Naive B cell (primary cell): ENCODE results near the gene ZNF683. TPM values are rescaled to one million over a fixed set of nuclear protein-coding genes. Genes with fewer than 3 reads are reported as not detected.
"Not testable (repeated sequence)": the region's sequence is repeated elsewhere in the genome, so short reads cannot be mapped to it uniquely, and the experiment has no call there.

Source experiments
- ATAC-seq, 2 donors: fragments of 150-1000 bp; cut with Tn5 transposase; 2 replicates each; pipeline ENCODE4 v1.10.0; 2021; ENCODE audit warnings: low read depth in 2 of 2, mild to moderate bottlenecking in 2 of 2, moderate library complexity in 2 of 2
- DNase-seq: peaks from one replicate; pipeline ENCODE4 v3.0.0; 2022
- H3K27ac Mint-ChIP-seq, 6 donors: one replicate each; pipeline ENCODE4 v1.8.0; 2020 to 2022; ENCODE audit warnings: mild to moderate bottlenecking in 6 of 6, mixed read lengths in 6 of 6, moderate library complexity in 5 of 6, inconsistent platforms in 2 of 6
- H3K27me3 Mint-ChIP-seq, 3 donors: one replicate each; pipeline ENCODE4 v1.8.0; 2021 to 2022; ENCODE audit warnings: mixed read lengths in 3 of 3, mild to moderate bottlenecking in 1 of 3
- H3K36me3 Mint-ChIP-seq, 2 donors: one replicate each; pipeline ENCODE4 v1.8.0; 2020 to 2022; ENCODE audit warnings: mixed read lengths in 2 of 2, inconsistent platforms in 1 of 2, mild to moderate bottlenecking in 1 of 2
- H3K4me1 Mint-ChIP-seq, 3 donors: one replicate each; pipeline ENCODE4 v1.8.0; 2020 to 2022; ENCODE audit warnings: mixed read lengths in 3 of 3, inconsistent platforms in 1 of 3, mild to moderate bottlenecking in 1 of 3, moderate library complexity in 1 of 3
- H3K4me3 Mint-ChIP-seq, 8 donors: one replicate each; pipeline ENCODE4 v1.8.0; 2020 to 2022; ENCODE audit warnings: mild to moderate bottlenecking in 8 of 8, mixed read lengths in 8 of 8, moderate library complexity in 8 of 8, inconsistent platforms in 2 of 8
- H3K9me3 Mint-ChIP-seq, 7 donors: one replicate each; pipeline ENCODE4 v1.8.0; 2020 to 2022; ENCODE audit warnings: mixed read lengths in 7 of 7, mild to moderate bottlenecking in 5 of 7, inconsistent platforms in 2 of 7, moderate library complexity in 1 of 7
- polyA plus RNA-seq, 6 donors: library from polyadenylated mRNA; unstranded; fragments of 300-500 nt; fragmentation: Illumina TruSeq; gene quantifications; one replicate each; pipeline ENCODE4 v1.2.3, GENCODE V29; 2021; ENCODE audit warnings: low read depth in 6 of 6

The ZNF683 gene
- polyA plus RNA-seq = not detected

GRCh38 chr1:26372611-26373010, at the start of gene ZNF683:
Gene ZNF683 (minus strand): TSS chr1:26372750. CDS start chr1:26368571, 4,179 bp downstream.
- not testable (repeated sequence) for DNase-seq, ATAC-seq, H3K36me3 Mint-ChIP-seq, H3K9me3 Mint-ChIP-seq
- Mint-ChIP-seq H3K4me1 (peaks cover 14 to 22% (median 22%) of the 10 kb centered on the region in 3 donors), H3K27me3 (peaks cover 0 to 14% (median 0%) of the 10 kb centered on the region in 3 donors), H3K27ac (peak within 1 kb of the TSS in 2 of 6 donors; percentile 32 to 72), H3K4me3 (peak within 1 kb of the TSS in 1 of 8 donors; percentile 60)

GRCh38 chr1:26419494-26419893, 46.9 kb upstream of the ZNF683 start:
- Mint-ChIP-seq H3K27ac (no peak overlapping the region), H3K4me3 (no peak overlapping the region), H3K36me3 (no peaks in the 10 kb centered on the region), H3K27me3 (peaks cover 18 to 30% (median 20%) of the 10 kb centered on the region in 3 donors), H3K4me1 (no peaks in the 10 kb centered on the region), H3K9me3 (no peaks in the 10 kb centered on the region)
- DNase-seq = no peak
- no peak for ATAC-seq

- peaks cover 24 to 36% (median 25%) of the 10 kb centered on the region in 3 donors for H3K27me3 Mint-ChIP-seq
Observed at GRCh38 chr1:26418865-26419349, 46.4 kb upstream of the ZNF683 start.

GRCh38 chr1:26417111-26417759, 44.7 kb upstream of the ZNF683 start:
- ATAC-seq (peak; percentile 100), DNase-seq (peak; percentile 74)
- peaks cover 0 to 5% (median 0%) of the 10 kb centered on the region in 7 donors for H3K9me3 Mint-ChIP-seq
- no peaks in the 10 kb centered on the region for H3K4me1 Mint-ChIP-seq
- H3K4me3 Mint-ChIP-seq = no peak overlapping the region
- no peaks in the 10 kb centered on the region for H3K36me3 Mint-ChIP-seq
- peaks cover 39 to 47% (median 41%) of the 10 kb centered on the region in 3 donors for H3K27me3 Mint-ChIP-seq
- no peak overlapping the region for H3K27ac Mint-ChIP-seq

More at GRCh38 chr1:26418865-26419349, 46.4 kb upstream of the ZNF683 start:
- H3K4me3 Mint-ChIP-seq = no peak overlapping the region
- no peak overlapping the region for H3K27ac Mint-ChIP-seq
- no peaks in the 10 kb centered on the region for H3K9me3 Mint-ChIP-seq
- H3K4me1 Mint-ChIP-seq = no peaks in the 10 kb centered on the region
- no peak for ATAC-seq
- no peaks in the 10 kb centered on the region for H3K36me3 Mint-ChIP-seq
- DNase-seq = no peak

GRCh38 chr1:26413031-26413430, 40.5 kb upstream of the ZNF683 start:
- H3K27ac Mint-ChIP-seq = peak overlapping the region in 1 of 6 donors; percentile 17
- peaks cover 0 to 8% (median 0%) of the 10 kb centered on the region in 7 donors for H3K9me3 Mint-ChIP-seq
- H3K36me3 Mint-ChIP-seq = no peaks in the 10 kb centered on the region
- H3K4me1 Mint-ChIP-seq = peaks cover 14 to 30% (median 23%) of the 10 kb centered on the region in 3 donors
- H3K4me3 Mint-ChIP-seq = no peak overlapping the region
- H3K27me3 Mint-ChIP-seq = peaks cover 62 to 76% (median 73%) of the 10 kb centered on the region in 3 donors
- no peak for ATAC-seq
- no peak for DNase-seq

- H3K4me1 Mint-ChIP-seq = peaks cover 14 to 30% (median 23%) of the 10 kb centered on the region in 3 donors
- H3K36me3 Mint-ChIP-seq = no peaks in the 10 kb centered on the region
- peaks cover 60 to 78% (median 77%) of the 10 kb centered on the region in 3 donors for H3K27me3 Mint-ChIP-seq
- ATAC-seq (no peak), DNase-seq (no peak)
- peak overlapping the region in 2 of 8 donors; percentile 41 to 61 for H3K4me3 Mint-ChIP-seq
- peaks cover 0 to 8% (median 0%) of the 10 kb centered on the region in 7 donors for H3K9me3 Mint-ChIP-seq
- no peak overlapping the region for H3K27ac Mint-ChIP-seq
Observed at GRCh38 chr1:26412180-26412840, 39.8 kb upstream of the ZNF683 start.

GRCh38 chr1:26411624-26412074, 39.1 kb upstream of the ZNF683 start:
- ATAC-seq (no peak), DNase-seq (no peak)
- Mint-ChIP-seq H3K4me3 (peak overlapping the region in 1 of 8 donors; percentile 34), H3K4me1 (peaks cover 14 to 30% (median 23%) of the 10 kb centered on the region in 3 donors), H3K27ac (no peak overlapping the region), H3K27me3 (peaks cover 56 to 83% (median 78%) of the 10 kb centered on the region in 3 donors), H3K36me3 (no peaks in the 10 kb centered on the region), H3K9me3 (peaks cover 0 to 8% (median 0%) of the 10 kb centered on the region in 7 donors)

GRCh38 chr1:26410706-26411623, 38.4 kb upstream of the ZNF683 start, which contains the start of gene LIN28A:
Gene LIN28A (plus strand): TSS chr1:26410817. CDS start chr1:26410892, 75 bp downstream.
- Mint-ChIP-seq H3K4me1 (peaks cover 14 to 30% (median 23%) of the 10 kb centered on the region in 3 donors), H3K27ac (peak within 1 kb of the TSS in 1 of 6 donors; percentile 4), H3K27me3 (peaks cover 56 to 89% (median 78%) of the 10 kb centered on the region in 3 donors), H3K36me3 (no peaks in the 10 kb centered on the region), H3K9me3 (peaks cover 0 to 8% (median 0%) of the 10 kb centered on the region in 7 donors), H3K4me3 (peak within 1 kb of the TSS in 3 of 8 donors; percentile 21 to 34 (median 25))
- ATAC-seq (no peak), DNase-seq (no peak)

- Mint-ChIP-seq H3K27me3 (peaks cover 49 to 77% (median 72%) of the 10 kb centered on the region in 3 donors), H3K4me3 (peak overlapping the region in 3 of 8 donors; percentile 26 to 58 (median 29)), H3K27ac (peak overlapping the region in 2 of 6 donors; percentile 4 to 12)
Observed at GRCh38 chr1:26409191-26409807, 36.7 kb upstream of the ZNF683 start.

GRCh38 chr1:26408604-26409003, 36.1 kb upstream of the ZNF683 start:
- peak overlapping the region in 4 of 8 donors; percentile 42 to 58 (median 50) for H3K4me3 Mint-ChIP-seq
- peaks cover 0 to 8% (median 3%) of the 10 kb centered on the region in 7 donors for H3K9me3 Mint-ChIP-seq
- peaks cover 51 to 77% (median 72%) of the 10 kb centered on the region in 3 donors for H3K27me3 Mint-ChIP-seq
- ATAC-seq = peak; percentile 81 to 82
- H3K27ac Mint-ChIP-seq = peak overlapping the region in 1 of 6 donors; percentile 12
- no peaks in the 10 kb centered on the region for H3K36me3 Mint-ChIP-seq
- peak; percentile 71 for DNase-seq
- peaks cover 14 to 30% (median 23%) of the 10 kb centered on the region in 3 donors for H3K4me1 Mint-ChIP-seq

More at GRCh38 chr1:26409191-26409807, 36.7 kb upstream of the ZNF683 start:
- Mint-ChIP-seq H3K4me1 (peaks cover 14 to 30% (median 23%) of the 10 kb centered on the region in 3 donors), H3K36me3 (no peaks in the 10 kb centered on the region), H3K9me3 (peaks cover 0 to 8% (median under 1%) of the 10 kb centered on the region in 7 donors)
- ATAC-seq (peak in 1 of 2 donors; percentile 28), DNase-seq (no peak)

- no peak overlapping the region for H3K4me3 Mint-ChIP-seq
- ATAC-seq = no peak
- H3K36me3 Mint-ChIP-seq = no peaks in the 10 kb centered on the region
- peaks cover 38 to 73% (median 68%) of the 10 kb centered on the region in 3 donors for H3K27me3 Mint-ChIP-seq
- H3K27ac Mint-ChIP-seq = no peak overlapping the region
- peaks cover 14 to 18% (median 15%) of the 10 kb centered on the region in 3 donors for H3K4me1 Mint-ChIP-seq
- DNase-seq = no peak
- H3K9me3 Mint-ChIP-seq = peaks cover 0 to 4% (median 0%) of the 10 kb centered on the region in 7 donors
Observed at GRCh38 chr1:26405281-26405915, 32.8 kb upstream of the ZNF683 start.
